Glomerular endothelial cell (primary cell): ENCODE data around the gene ASB16. TPM values are rescaled to one million over a fixed set of nuclear protein-coding genes. Genes with fewer than 3 reads are reported as not detected.

Experiments used
- DNase-seq: peaks from one replicate; pipeline ENCODE4 v3.0.0-alpha.2; 2011; ENCODE audit warnings: low read depth, low spot score; ENCODE audit errors: extremely low read depth
- total RNA-seq: library from RNA; depleted of rRNA; stranded (reverse); fragments of >200 nt; gene quantifications from 2 replicates; pipeline ENCODE4 v1.2.3, GENCODE V29; 2015

The ASB16 gene
- total RNA-seq, 1 donor from 2014 or later, result 0.18 TPM

DNA sequence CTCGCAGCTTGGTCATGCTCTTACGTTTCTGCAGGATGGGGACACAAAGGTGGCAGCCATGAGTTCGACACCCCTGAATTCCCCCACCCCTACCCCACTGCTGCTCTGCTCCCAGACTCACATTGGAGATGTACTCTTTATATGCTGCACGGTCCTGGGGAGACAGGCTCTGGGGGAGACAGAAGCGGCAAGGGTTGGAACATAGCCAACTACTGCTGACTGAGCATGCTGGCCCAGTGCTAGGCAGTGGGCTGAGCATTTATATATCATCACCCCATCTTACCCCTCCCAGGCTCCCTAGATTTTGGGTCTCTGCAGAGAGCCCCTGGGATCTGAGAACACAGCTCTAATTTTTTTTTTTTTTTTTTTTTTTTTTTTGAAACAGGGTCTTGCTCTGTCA lies 37.2 kb downstream of the ASB16 start:
- DNase-seq, result no peak

DNA sequence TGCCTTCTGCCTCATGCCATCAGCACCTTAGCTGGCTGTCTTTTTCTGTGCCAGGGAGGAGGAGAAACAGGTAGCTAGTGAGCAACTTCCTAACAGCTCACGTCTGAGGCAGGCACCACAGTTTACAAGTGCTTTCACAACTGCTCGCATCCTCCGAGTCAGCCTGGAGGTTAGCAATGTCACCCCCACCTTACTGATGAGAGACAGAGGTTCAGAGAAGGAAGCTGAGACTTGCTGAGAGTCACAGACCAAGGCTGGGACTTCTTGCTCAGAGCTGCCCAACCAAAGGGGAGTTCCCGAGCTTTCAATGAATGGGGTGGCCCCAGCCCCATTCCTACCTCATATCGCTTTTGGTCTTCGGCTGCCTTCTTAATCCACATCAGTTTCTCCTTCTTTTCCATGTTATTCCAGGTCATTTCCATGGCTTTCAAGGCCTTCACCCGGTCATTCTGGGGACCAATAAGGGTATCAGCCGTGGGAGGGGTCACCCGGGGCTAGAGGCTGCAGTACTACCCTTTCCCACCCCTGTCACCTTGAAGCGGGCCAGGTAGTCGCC lies 39.4 kb downstream of the ASB16 start:
- no peak for DNase-seq

DNA sequence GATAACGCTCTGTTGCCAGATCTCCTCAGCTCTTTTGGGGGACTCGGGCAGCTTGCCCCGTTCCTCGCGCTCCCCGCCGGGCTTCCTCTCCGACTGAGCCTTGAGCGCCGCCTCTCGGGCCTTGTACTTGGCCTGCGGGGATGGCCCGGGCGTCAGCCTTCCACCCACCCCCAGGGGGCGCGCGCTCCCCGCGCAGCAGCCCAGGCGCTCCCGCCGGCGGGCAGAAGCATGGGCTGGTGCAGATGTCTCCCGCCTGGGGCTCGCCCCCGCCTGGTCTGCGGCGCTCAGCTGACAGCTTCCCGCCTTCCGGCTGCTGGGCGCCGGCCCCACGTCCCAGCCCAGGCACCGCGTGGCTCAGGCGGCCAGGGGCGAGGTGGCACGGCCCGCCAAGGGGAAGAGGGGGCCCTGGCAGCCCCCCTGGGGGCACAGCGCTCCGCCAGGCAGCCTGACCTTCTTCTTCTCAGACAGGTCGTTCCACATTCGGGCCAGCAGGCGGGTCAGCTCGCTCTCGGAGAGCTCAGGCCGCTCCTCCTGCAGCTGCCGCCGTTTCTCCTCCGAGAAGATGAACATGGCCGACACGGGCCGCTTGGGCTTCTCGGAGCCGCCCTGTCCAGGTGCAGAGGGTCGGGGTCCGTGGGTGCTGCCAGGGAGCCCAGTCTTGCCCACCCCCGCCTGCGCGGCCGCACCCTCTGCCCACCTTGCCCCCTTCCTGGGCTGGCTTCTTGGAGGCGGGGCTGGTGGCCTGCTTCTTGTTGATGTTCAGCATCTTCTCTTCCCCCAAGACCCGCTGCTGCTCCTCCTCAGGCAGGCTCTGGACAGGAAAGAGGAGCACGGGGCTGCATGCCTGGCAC lies 40.1 kb downstream of the ASB16 start:
- DNase-seq, result no peak

DNA sequence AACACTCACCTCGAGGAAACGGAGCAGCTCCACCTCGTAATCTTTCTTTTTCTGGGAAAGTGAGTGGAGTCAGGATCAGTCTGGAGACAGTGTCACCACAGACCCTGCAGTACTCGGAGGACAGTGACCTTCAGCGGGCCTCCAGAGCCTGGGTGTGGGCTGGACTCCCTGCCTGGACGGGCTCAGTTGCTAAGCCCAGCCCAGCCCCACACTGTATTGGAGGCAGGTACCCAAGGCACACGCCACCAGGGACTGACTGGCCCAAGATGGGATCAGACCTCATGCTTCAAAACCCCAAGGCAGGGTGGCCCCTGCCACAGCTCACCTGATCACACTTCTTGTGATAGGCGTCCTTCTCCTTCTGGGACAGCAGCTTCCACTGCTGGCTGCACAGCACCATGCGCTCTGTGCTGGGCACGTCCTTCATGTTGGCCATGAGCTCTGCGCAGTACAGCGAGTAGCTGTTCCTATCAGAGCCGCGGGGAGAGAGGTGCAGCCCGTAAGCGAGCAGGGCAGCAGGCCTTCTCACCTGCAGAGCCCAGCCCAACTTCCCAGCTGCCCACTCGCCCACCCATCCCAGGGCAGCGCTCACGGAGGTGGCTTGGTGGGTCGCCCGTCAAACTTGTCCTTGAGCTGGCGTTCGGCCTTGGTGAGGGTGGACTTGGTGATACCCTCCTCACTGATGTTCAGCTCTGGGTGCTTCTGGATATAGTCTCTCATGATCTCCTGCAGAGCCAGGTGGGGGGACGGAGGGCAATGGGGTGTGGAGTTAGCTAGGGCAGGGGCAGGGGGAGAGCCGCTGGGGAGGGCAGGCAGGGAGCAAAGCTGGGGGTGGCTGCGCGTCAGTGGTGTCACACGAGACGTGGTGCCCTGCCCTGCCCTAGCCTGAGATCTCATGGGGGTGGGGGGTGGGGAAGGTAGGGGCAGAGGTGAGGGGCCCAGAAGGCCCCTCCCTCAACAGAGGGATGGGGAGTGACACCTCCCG lies 41.1 kb downstream of the ASB16 start:
- DNase-seq, result no peak

GRCh38 chr17:44212507-44213402 lies 42.3 kb downstream of the ASB16 start:
- no peak for DNase-seq

DNA sequence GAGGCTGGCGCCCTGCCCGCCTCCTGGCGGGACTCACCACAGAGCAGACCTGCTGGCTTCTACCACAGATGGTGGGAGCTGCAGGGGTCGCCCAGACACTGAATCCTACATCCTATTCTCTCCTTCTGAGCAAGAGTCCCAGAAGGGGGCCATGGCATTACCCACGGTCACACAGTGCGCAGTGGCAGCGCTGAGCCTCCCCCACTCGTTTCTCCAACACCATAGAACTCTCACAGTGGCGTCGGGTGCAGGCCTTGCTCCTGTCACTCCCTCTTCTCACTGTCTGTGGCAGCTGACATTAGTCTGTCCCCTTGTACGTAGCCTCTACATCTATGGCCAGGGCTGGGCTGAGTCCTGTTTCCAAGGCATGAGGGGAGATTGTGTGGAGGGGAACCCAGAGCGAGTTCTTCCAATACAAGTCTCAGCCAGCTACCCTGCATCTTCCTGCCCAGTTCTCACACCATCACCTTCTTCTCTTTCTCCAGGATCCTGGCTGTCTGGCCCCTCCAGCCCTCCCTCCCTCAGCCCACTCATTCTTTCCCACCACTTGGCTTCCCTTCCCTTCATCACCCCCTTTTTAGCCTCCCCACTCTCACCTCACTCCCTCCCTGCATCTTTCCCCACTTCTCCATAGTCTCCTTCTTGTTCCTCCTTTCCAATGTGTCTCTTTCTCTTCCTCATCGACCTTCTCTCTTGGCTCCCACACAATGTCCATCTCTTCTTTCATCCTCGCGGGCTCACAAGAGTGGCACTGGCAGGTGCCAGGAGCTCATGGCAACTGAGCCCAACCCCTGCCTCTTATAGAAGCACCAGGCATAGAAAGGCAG lies 43.1 kb downstream of the ASB16 start:
- DNase-seq, result no peak

- no peak for DNase-seq
These were observed 43.7 kb downstream of the ASB16 start for GRCh38 chr17:44214230-44214494.

- DNase-seq, result no peak
These were observed 44.4 kb downstream of the ASB16 start for GRCh38 chr17:44214896-44215295.

DNA sequence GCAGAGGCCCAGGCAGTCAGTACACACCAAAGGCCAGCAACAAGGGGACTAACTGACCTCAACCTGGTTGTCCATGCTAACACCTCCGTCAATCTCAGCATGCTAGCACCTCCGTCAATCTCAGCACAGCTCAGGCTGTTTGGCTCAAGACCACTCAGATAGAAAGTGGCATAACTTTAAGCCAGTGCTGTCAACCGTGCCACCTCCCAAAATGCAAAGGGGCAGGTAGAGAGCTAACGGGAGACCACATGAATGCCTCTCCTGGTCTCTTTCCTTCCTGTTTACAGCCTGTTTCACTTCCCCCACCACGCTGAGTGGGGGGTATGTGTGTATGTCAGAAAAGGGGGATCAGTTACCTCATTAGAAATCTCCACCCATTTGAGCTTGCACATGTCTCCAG lies 45.7 kb downstream of the ASB16 start:
- no peak for DNase-seq

GRCh38 chr17:44216694-44217093 lies 46.2 kb downstream of the ASB16 start:
- DNase-seq, result no peak

DNA sequence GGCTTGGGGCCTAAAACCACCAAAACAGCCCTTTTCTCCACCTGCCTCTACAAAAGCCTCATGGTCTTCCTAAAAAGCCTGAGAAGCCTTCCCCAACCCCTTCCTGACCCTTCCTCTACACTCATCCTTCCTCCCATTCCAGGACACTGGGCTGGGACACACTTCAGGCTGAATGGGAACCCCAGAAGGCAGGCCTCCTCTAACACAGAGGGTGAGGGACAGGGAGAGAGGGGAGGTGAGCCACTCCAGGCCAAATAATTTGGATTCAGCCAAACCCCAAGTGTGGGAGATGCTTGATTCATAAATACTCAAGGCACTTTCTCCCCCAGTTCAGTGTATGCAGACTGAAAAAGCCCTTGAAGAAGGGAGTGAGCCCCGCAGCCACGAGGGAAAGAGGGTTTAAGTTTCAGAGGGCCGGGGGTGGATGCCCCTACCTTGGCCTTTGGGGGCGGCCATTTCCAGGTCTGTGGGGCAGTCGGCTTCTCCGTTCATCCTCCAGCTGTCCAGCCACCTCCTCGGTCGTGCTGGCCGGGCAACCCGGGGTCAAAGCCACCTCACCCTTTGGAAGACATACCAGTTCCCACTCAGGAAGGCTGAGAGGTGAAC lies 47.3 kb downstream of the ASB16 start:
- no peak for DNase-seq

DNA sequence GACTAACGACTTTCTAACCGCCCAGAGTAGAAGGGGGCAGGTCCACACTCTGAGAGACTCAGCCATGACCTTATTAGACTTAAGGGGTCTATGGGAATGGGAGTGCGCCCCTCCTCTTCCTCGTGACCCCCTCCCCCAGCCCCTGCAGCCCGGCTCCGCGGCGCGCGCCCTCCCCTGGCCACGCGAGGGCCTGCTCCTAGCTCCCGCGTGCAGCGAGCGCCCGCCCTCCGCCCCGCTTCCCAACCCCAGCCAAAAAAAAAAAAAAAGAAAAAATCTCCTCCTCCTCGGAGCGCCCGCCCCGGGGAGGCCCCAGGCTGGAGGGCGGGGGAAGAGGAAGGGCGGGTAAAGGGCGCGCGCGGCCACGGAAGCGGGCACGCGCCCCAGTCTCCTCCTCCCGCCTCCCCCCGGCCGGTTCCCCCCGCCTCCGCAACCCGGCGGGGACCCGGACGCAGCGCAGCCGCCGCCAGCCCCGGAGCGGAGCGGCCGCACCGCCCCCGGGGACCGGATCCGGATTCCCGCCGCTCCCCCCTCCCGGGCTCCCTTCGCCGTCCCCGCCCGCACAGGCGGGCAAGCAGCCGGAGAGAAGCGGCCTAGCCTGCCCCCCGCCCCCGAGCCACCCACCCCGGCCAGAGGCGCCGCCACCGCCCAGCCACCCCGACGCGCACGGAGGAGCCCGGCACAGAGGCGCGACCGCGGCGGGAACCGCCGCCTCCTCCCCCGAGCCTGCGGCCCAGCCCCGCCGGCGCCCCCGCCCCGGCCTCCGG lies 48.0 kb downstream of the ASB16 start:
- no peak for DNase-seq

- DNase-seq, result no peak
These were observed 48.7 kb downstream of the ASB16 start for GRCh38 chr17:44219108-44219615.

- no peak for DNase-seq
These were observed 49.2 kb downstream of the ASB16 start, which contains the start of gene UBTF for GRCh38 chr17:44219616-44220212. UBTF (minus strand) TSS chr17:44219675; CDS start chr17:44218229, 1,446 bp downstream.

DNA sequence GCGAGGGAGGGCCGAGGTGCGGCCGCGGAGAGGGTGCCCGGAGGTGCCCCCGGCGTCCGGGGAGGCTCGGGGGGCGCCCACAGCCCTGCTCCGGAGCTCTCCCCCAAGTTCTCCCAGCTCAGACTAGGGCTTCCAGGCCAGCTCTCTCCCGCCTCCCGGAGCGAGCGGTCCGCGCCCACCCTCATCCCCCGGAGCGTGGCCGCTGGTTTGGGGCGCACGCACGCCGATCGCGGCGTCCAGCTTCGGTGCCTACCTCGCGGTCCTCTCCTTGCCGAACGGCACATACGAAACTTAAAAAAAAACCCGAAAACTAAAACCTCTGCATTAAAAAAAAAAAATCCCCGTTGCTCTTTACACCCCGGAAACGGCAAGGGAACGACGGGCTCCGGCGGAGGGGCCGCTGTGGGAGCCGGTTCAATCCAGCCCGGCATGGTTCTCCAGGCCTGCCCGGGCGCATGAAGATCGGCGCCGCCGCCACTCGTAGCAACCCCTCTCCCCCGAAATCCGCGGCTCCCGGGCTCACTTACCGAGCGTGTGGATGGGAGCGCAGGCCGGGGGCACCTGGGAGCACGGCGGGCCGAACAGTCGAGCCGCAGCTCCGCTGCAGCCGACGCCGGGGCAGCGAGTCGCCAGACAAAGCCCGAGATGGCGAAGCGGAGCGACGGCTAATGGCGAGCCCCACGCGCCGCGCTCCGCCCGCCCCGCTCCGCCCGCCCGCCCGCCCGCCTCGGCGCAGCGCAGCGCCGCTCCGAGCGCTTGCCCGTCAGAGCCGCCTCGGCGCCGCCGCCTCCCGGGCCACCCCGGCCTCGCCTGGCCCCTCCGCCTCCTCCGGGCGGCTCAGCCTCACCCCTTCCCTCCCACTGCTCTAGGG lies 49.9 kb downstream of the ASB16 start:
- DNase-seq, result no peak

DNA sequence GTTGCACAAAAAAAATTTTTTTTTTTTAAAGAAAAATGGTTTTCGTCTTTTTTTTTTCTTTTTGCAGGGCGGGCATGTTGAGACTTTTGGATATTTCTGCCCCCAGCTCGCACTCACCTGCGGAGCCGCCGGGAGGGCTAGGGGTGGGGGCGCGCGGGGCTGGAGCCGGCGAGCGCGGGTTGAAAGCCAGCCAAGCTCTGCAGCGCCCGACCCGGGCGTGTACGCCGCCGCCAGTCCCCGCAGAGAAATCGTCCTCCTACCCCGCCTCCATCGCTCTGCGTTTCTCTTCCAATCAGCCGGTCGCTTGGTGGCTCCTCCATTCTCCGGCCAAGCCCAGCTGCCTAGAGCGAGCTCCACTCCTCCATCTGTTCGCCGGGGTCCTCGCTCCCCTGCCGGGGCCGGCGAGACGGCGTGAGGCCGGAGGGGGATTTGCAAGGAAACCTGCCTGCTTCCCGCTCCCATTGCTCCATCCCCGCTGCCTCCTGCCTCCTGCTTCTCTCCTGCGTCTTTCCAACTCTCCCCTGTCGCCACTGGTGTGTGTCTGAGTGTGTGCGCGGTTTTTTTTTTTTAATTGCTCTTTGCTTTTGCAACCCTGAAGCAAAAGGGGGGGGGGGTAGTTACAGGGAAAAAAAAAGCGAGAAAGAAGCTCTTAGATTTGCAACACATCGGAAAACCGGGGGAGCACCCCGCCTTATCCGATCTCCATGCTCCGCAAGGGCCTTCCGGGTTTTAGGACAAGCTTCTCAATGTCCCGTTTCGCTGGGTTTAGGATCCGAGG lies 50.8 kb downstream of the ASB16 start:
- DNase-seq, result no peak
